ENCODE measurements around the gene STC2.

GRCh38 chr5:173300389-173301047 lies 27.7 kb downstream of the STC2 start:
- TF ChIP-seq POLR2A (IDR thresholded peaks at IDR 0.05) = no peak
- no peak for TF ChIP-seq CTCF (IDR thresholded peaks at IDR 0.05)
